ENCODE results near the gene WNT1.

Gene WNT1

DNA sequence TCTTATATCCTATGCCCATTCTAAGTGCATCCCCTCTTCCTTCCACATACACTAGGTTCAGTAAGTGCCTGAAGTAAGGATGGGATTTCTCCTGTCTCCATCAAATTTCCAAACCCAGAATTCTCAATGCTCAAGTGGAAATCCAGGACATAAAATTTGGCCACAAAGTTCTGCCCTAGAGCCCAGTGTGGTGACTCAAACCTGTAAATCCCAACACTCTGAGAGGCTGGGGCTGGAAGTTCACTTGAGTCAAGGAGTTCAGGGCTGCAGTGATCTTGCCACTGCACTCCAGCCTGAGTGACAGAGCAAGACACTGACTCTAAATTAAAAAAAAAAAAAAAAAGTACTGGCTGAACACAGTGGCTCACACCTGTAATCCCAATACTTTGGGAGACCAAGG lies 16.3 kb upstream of the WNT1 start:
- no peak for DNase-seq (ENCODE audit: low read depth)

DNA sequence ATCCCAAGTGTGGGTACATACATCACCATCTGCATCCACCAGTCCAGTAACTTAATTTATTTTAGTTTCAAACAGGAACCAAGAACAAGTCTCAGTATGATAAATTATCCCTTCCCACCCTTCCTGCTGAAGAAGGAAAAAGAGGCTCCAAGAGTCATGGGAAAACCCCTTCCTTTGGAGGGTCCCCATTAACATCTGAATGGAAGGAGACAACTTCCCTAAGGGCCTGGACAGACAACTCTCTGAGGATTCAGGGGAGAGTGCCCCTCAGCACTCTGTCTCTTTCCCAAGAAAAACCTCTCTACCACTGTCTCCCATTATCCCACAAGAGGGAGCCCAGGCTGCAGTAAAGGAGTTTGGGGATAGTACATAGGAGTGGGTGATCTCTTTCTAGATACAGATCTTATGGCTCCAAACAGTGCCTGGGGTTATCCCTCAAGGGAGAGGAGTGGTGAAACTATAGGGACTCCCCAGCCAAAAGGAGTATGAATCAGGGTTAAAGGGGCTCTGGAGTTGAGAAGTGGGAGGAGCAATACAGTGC lies 12.8 kb upstream of the WNT1 start:
- DNase-seq (ENCODE audit: low read depth), result no peak

GRCh38 chr12:48966177-48966895 lies 11.8 kb upstream of the WNT1 start:
- DNase-seq (ENCODE audit: low read depth), result no peak

- DNase-seq (ENCODE audit: low read depth), result no peak
Observed at GRCh38 chr12:48967991-48968390, 10.1 kb upstream of the WNT1 start.

GRCh38 chr12:48968467-48968866 lies 9.7 kb upstream of the WNT1 start:
- no peak for DNase-seq (ENCODE audit: low read depth)

DNA sequence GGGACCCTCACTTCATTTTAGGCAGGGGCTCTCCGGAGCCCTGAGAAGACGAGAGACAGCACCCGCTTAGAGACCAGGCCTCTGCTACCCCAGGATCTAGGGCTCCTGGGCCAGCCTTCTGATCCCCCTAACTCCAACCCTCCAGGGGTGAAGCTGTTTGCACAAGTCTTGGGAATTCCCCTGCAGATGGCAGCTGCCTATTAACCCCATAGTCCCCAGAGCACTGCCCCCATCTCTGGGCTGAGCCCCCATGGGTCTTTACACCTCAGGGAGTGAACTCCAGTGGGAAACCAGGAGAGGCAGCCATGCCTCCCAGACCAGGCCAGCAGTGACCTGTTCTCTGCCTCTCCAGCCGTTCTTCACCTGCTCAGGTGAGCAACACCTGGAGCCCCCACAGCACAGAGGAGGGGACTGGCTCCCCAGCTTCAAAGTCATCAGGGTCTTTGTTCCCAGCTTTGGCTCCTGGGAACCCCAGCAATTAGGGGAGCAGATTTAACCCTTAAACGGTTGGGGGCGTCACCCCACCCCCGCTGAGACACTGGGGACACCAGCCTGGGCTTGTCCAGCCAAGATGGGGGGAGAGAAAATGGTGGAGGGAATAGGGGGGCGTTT lies 8.9 kb upstream of the WNT1 start:
- no peak for DNase-seq (ENCODE audit: low read depth)

DNA sequence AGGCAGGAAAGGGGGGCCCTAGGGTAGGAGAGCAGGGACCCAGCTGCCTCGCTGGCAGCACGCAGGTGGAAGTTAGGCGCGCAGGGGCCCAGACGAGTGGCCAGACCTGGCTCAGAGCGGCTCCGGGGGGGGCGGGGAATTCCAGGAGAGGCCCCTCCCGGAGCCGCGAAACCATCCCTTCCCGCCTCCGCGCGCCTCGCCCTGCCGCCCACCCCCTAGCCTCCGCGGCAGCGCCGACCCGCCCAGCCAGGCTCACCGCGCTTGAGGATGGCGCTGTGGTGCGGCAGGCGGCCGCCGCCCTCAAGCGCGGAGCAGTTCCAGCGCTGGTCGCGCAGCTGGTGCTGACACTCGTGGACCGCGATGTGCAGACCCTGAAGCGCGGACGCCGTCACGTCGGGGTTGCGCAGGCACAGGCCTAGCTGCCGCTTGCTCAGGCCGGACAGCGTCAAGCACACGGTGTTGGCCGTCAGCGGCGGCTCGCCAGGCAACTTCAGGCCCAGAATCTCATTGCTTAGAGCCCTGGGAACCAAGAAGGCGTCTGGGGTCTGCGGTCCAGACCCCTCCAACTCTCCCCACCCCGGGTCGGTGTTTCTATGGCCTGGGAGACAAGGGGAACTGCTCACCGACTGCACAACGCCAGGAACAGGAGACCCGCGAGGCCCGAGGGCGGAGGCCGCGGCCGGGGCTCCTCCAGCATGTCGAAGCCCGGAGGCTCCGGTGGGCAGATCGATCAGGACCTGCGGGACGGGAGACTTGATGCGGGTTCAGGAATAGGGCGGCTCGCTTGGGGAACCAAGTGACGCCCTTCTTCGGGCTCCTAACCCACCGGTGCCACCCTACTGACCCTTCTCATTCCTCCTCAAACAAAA lies 8.1 kb upstream of the WNT1 start:
- no peak for DNase-seq (ENCODE audit: low read depth)

GRCh38 chr12:48970702-48971334 lies 7.3 kb upstream of the WNT1 start:
- no peak for DNase-seq (ENCODE audit: low read depth)

GRCh38 chr12:48972213-48972951 lies 5.7 kb upstream of the WNT1 start:
- DNase-seq (ENCODE audit: low read depth), result no peak

DNA sequence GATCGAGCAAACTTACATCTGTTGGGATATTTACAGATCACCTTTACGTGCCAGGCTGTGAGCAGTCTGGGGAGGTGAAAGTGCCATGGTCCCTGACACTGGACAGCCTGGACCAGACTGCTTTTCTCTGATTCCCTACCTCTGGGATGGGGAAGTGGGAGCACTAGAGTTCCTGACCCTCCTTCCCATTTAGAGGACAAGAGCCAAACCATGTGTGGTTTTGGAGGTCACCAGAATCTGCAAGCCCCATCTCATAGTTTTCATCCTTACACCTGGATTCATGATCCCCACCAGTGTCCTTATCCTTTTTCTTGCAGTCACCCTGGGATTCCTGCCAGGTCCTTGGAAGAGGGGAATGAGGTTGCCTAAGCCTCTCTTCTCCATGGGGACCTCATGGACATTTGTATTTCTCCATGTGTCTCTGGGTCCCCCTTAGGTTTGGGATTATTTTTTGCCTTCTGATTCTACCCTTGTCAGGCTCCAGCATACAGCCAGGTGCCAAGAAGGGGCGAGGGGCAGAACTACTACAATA lies 5.1 kb upstream of the WNT1 start:
- DNase-seq (ENCODE audit: low read depth), result no peak

DNA sequence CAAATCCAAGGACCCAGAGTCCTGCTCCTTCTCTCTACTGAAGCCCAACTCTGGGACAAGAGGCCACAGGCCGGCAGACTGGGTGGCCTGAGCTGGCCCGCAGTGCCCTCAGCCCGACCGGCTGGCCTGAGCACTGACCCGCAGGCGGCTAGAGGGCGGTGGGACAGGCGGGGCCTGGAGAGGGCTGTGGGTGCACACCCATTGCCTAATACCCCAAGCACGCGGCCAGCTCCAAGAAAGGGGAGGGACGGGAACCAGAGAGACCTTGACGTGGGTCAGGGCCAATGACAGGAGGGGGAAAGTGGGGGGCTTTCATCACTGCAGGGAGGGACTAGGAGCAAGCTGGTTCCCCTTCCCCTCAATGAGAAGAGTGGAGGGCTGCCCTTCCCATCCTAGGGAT lies 4.6 kb upstream of the WNT1 start:
- DNase-seq (ENCODE audit: low read depth), result no peak

DNA sequence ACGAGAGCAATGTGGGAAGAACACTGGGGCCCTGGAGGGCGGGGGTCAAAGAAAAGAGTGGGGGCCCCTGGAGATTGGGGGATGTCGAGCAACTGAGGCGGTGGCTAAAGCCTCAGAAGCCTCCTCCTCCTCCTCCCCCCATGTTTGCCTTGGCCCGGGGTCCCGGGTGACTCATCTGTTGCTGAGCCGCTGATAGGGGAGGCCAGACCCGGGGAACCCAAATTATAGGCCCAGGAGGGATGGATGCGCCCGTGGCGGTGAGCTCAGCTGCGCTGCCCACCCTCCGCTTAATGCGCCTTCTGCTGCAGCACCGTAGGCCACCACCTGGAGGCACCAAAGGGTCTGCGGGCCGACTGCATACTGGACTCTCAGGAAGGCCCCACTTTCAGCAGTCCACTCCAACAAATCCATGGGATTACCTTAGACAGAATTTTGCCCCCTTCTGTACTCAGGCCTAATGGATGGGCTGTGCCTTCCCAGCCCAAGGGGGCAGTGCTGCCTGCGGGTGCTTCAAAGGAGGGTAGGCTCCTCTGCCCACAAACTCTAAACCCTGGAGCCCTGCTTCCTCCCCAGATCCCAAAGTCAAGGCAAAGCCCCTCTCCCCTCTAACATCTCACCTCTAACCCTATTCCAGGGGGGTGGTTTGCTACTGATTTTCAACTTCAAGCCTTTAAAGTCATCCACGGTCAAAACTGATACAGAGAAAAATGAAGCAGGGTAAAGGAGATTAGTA lies 4.0 kb upstream of the WNT1 start:
- DNase-seq (ENCODE audit: low read depth), result no peak

- no peak for DNase-seq (ENCODE audit: low read depth)
Observed at GRCh38 chr12:48977290-48978281, 536 bp upstream of the WNT1 start.

DNA sequence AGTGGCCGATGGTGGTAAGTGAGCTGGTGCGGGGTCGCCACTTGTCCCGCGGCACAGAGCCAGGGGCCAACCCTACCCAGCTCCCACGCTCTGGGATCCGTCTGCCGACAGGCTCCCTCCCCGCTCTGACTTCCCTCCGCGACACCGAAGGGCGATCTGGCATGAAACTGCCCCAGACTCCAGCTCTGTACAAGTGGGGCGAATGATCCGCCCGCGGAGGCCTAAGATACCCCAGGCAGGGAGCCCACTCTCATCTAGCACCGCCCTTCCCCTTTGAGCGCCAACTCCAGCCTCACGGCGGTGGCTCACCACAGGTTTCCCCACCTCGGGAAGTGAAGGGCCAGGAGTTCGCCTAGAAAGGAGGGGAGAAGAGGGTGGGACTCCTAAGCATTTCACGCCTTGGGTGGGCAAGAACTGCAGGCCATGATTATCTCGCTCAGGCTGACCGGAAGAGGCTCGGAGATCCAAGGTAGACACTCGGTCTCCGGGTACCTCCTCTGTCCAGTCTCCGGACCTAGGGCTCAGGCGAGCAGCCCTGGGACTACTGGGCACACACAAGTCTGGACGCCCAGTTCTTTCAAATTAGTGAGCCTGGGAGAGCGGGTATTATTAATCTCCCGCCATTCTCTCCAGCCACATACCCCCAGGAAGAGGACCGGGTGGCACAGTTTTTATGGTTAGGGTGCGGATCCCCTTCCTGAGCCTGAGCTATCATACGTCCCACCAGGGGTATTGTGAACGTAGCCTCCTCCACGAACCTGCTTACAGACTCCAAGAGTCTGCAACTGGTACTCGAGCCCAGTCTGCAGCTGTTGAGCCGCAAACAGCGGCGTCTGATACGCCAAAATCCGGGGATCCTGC lies 849 bp downstream of the WNT1 start:
- DNase-seq (ENCODE audit: low read depth), result no peak

- DNase-seq (ENCODE audit: low read depth), result no peak
Observed at GRCh38 chr12:48979602-48980388, 1.7 kb downstream of the WNT1 start.

DNA sequence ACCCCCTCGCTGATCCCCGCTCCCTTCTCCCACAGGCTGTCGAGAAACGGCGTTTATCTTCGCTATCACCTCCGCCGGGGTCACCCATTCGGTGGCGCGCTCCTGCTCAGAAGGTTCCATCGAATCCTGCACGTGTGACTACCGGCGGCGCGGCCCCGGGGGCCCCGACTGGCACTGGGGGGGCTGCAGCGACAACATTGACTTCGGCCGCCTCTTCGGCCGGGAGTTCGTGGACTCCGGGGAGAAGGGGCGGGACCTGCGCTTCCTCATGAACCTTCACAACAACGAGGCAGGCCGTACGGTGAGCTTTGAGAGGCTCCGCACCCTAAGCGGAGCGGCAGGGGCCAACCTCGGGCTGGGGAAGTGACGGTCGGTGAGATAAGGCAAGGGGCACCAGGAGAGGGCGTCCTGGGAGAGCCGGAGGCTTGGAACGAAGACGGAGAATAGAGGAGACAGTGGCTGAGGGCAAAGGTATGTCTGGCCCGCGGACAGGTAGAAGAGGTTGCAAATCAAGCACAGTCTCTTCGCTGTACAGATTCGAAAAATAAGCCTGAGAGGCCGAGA lies 2.3 kb downstream of the WNT1 start:
- no peak for DNase-seq (ENCODE audit: low read depth)

Measured in CMK (cell line).